WTC11 (cell line): Measurements from ENCODE around the gene FPR2. TPM values are rescaled to one million over a fixed set of nuclear protein-coding genes. Genes with fewer than 3 reads are reported as not detected.

Experiments
- ATAC-seq: fragments of 200-7000 bp; cut with Tn5 transposase; 2 replicates; pipeline ENCODE4 v1.10.0; 2021; ENCODE audit warnings: mild to moderate bottlenecking, moderate library complexity
- CTCF ChIA-PET: fragments of 300-600 bp; sonication (Branson Sonifier 250); formaldehyde crosslinking; loops from one replicate; lab custom pipeline; 2021; ENCODE audit warnings: antibody characterized with exemption; lab: Charles Lee
- POLR2A ChIA-PET: fragments of 350-600 bp; sonication (Branson Sonifier 250); formaldehyde crosslinking; loops from one replicate; lab custom pipeline; 2021; ENCODE audit warnings: antibody characterized with exemption; lab: Charles Lee
- DNase-seq: peaks from one replicate; pipeline ENCODE4 v3.0.0; 2021; ENCODE audit warnings: low spot score
- H3K27ac Mint-ChIP-seq: 2 replicates; pipeline ENCODE4 v1.8.0; 2021; ENCODE audit warnings: mixed read lengths
- H3K27me3 Mint-ChIP-seq: 2 replicates; pipeline ENCODE4 v1.8.0; 2021; ENCODE audit warnings: low read depth, mild to moderate bottlenecking, moderate library complexity, mixed read lengths
- H3K36me3 Mint-ChIP-seq: 2 replicates; pipeline ENCODE4 v1.8.0; 2021; ENCODE audit warnings: mixed read lengths
- H3K4me1 Mint-ChIP-seq: 2 replicates; pipeline ENCODE4 v1.8.0; 2022; ENCODE audit warnings: mixed read lengths
- H3K4me3 Mint-ChIP-seq: 2 replicates; pipeline ENCODE4 v1.8.0; 2021; ENCODE audit warnings: mild to moderate bottlenecking, moderate library complexity, mixed read lengths
- H3K9me3 Mint-ChIP-seq: 2 replicates; pipeline ENCODE4 v1.8.0; 2021; ENCODE audit warnings: mixed read lengths
- AR ChIP-seq: fragments of 250-450 bp; sonication (Bioruptor Pico); IDR thresholded peaks from 2 replicates; pipeline ENCODE4 v1.9.0; 2021; ENCODE audit warnings: mild to moderate bottlenecking
- CDX4 ChIP-seq: fragments of 250-450 bp; sonication (Bioruptor Pico); IDR thresholded peaks from 2 replicates; pipeline ENCODE4 v1.9.0; 2021; ENCODE audit warnings: moderate library complexity, mild to moderate bottlenecking, inconsistent platforms, borderline replicate concordance
- ETV6 ChIP-seq: sonication (generic); formaldehyde crosslinking; IDR thresholded peaks from 2 replicates; pipeline ENCODE4 v1.8.1; 2022; ENCODE audit warnings: mild to moderate bottlenecking, missing genetic modification reagents
- FOXP1 ChIP-seq: sonication (generic); formaldehyde crosslinking; IDR thresholded peaks from 2 replicates; pipeline ENCODE4 v1.8.0; 2022; ENCODE audit warnings: missing genetic modification reagents, mild to moderate bottlenecking, moderate library complexity, borderline replicate concordance
- IRF2 ChIP-seq: sonication (generic); formaldehyde crosslinking; IDR thresholded peaks from 2 replicates; pipeline ENCODE4 v1.8.0; 2022; ENCODE audit warnings: low read depth, missing genetic modification reagents, borderline replicate concordance
- NFATC4 ChIP-seq: fragments of 250-450 bp; sonication (Bioruptor Pico); IDR thresholded peaks from 2 replicates; pipeline ENCODE4 v1.9.0; 2021; ENCODE audit warnings: mild to moderate bottlenecking
- NFE2L1 ChIP-seq: sonication (generic); formaldehyde crosslinking; IDR thresholded peaks from 2 replicates; pipeline ENCODE4 v1.8.1; 2023; ENCODE audit warnings: missing genetic modification reagents
- NR3C1 ChIP-seq: sonication (generic); formaldehyde crosslinking; conservative IDR thresholded peaks from 2 replicates; pipeline ENCODE4 v1.8.1; 2023; ENCODE audit warnings: low read depth, mild to moderate bottlenecking, missing genetic modification reagents
- RORB ChIP-seq: fragments of 250-450 bp; sonication (Bioruptor Pico); IDR thresholded peaks from 2 replicates; pipeline ENCODE4 v1.9.0; 2021; ENCODE audit warnings: mild to moderate bottlenecking
- SMAD4 ChIP-seq: sonication (generic); formaldehyde crosslinking; IDR thresholded peaks from 2 replicates; pipeline ENCODE4 v1.8.0; 2022; ENCODE audit warnings: mild to moderate bottlenecking, missing genetic modification reagents
- TP53 ChIP-seq: sonication (generic); formaldehyde crosslinking; IDR thresholded peaks from 2 replicates; pipeline ENCODE4 v1.8.1; 2023; ENCODE audit warnings: mild to moderate bottlenecking, missing genetic modification reagents
- ZNF219 ChIP-seq: sonication (generic); formaldehyde crosslinking; IDR thresholded peaks from 2 replicates; pipeline ENCODE4 v1.8.0; 2023; ENCODE audit warnings: missing genetic modification reagents, mild to moderate bottlenecking, borderline replicate concordance
- ZNF281 ChIP-seq: sonication (generic); formaldehyde crosslinking; IDR thresholded peaks from 2 replicates; pipeline ENCODE4 v1.8.0; 2023; ENCODE audit warnings: mild to moderate bottlenecking, missing genetic modification reagents
- ZNF416 ChIP-seq: fragments of 250-450 bp; sonication (Bioruptor Pico); IDR thresholded peaks from 2 replicates; pipeline ENCODE4 v1.9.0; 2021; ENCODE audit warnings: mild to moderate bottlenecking, inconsistent platforms
- total RNA-seq: library from RNA; stranded (reverse); gene quantifications from 3 replicates; pipeline ENCODE4 v1.2.3, GENCODE V29; 2021
- TF ChIP-seq, protein P1 (sequence below): sonication (generic); formaldehyde crosslinking; IDR thresholded peaks from 2 replicates; pipeline ENCODE4 v1.8.0; 2023; ENCODE audit warnings: missing genetic modification reagents, mild to moderate bottlenecking, borderline replicate concordance

The FPR2 gene
- total RNA-seq, 1 experiment from 2014 or later, result 0.31 TPM

GRCh38 chr19:51798062-51798461, 37.1 kb downstream of the FPR2 start:
- Mint-ChIP-seq H3K9me3 (peaks cover 32% of the 10 kb centered on the region), H3K4me1 (no peaks in the 10 kb centered on the region), H3K4me3 (no peak overlapping the region), H3K27ac (no peak overlapping the region), H3K36me3 (peaks cover 4% of the 10 kb centered on the region; the same call in 1 of the 2 replicates), H3K27me3 (peaks cover 3% of the 10 kb centered on the region; the same call in 1 of the 2 replicates)
- no peak for ATAC-seq
- ChIA-PET POLR2A (no interaction called here), CTCF (interaction anchor here (1.0 to 1.5 kb wide), 2 partner anchors 20 to 137 kb away, joined by 4 read pairs; no protein-coding TSS in a partner anchor)
- TF ChIP-seq AR, result no peak
- no peak for TF ChIP-seq ZNF219
- no peak for TF ChIP-seq TP53 (CRISPR knock-in tag)
- TF ChIP-seq ZNF281, result no peak
- no peak for TF ChIP-seq ZNF416 (CRISPR knock-in tag)
- TF ChIP-seq FOXP1 (CRISPR knock-in tag), result no peak
- TF ChIP-seq, protein P1, sequence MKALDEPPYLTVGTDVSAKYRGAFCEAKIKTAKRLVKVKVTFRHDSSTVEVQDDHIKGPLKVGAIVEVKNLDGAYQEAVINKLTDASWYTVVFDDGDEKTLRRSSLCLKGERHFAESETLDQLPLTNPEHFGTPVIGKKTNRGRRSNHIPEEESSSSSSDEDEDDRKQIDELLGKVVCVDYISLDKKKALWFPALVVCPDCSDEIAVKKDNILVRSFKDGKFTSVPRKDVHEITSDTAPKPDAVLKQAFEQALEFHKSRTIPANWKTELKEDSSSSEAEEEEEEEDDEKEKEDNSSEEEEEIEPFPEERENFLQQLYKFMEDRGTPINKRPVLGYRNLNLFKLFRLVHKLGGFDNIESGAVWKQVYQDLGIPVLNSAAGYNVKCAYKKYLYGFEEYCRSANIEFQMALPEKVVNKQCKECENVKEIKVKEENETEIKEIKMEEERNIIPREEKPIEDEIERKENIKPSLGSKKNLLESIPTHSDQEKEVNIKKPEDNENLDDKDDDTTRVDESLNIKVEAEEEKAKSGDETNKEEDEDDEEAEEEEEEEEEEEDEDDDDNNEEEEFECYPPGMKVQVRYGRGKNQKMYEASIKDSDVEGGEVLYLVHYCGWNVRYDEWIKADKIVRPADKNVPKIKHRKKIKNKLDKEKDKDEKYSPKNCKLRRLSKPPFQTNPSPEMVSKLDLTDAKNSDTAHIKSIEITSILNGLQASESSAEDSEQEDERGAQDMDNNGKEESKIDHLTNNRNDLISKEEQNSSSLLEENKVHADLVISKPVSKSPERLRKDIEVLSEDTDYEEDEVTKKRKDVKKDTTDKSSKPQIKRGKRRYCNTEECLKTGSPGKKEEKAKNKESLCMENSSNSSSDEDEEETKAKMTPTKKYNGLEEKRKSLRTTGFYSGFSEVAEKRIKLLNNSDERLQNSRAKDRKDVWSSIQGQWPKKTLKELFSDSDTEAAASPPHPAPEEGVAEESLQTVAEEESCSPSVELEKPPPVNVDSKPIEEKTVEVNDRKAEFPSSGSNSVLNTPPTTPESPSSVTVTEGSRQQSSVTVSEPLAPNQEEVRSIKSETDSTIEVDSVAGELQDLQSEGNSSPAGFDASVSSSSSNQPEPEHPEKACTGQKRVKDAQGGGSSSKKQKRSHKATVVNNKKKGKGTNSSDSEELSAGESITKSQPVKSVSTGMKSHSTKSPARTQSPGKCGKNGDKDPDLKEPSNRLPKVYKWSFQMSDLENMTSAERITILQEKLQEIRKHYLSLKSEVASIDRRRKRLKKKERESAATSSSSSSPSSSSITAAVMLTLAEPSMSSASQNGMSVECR (CRISPR knock-in tag), result no peak
- no peak for TF ChIP-seq IRF2
- no peak for DNase-seq

- no peaks in the 10 kb centered on the region for H3K27me3 Mint-ChIP-seq
- H3K4me1 Mint-ChIP-seq, result no peaks in the 10 kb centered on the region
- H3K9me3 Mint-ChIP-seq, result peaks cover 26% of the 10 kb centered on the region
- DNase-seq, result no peak
- ChIA-PET POLR2A (no interaction called here), CTCF (no interaction called here)
- peaks cover 4% of the 10 kb centered on the region; the same call in 1 of the 2 replicates for H3K36me3 Mint-ChIP-seq
- no peak overlapping the region for H3K4me3 Mint-ChIP-seq
- no peak for ATAC-seq
- no peak overlapping the region for H3K27ac Mint-ChIP-seq
- TF ChIP-seq, protein P1 (CRISPR knock-in tag), result no peak
- TF ChIP-seq ETV6 (CRISPR knock-in tag), result no peak
- TF ChIP-seq FOXP1 (CRISPR knock-in tag), result no peak
- TF ChIP-seq CDX4 (CRISPR knock-in tag), result no peak
- no peak for TF ChIP-seq NR3C1 (CRISPR knock-in tag)
- TF ChIP-seq NFE2L1, result no peak
- no peak for TF ChIP-seq SMAD4
- no peak for TF ChIP-seq RORB (CRISPR knock-in tag)
- no peak for TF ChIP-seq NFATC4
- TF ChIP-seq ZNF281, result no peak
Measured at GRCh38 chr19:51799034-51799773, 38.2 kb downstream of the FPR2 start.
